Measurements from ENCODE around the gene MSRB3. TPM values are rescaled to one million over a fixed set of nuclear protein-coding genes. Genes with fewer than 3 reads are reported as not detected.

The MSRB3 gene
- polyA plus RNA-seq, 1 donor (not counting 4 experiments of a cell fraction or from before 2014, with no cell fraction given), result 12.3 TPM

GRCh38 chr12:65259501-65259900 is 19.0 kb upstream of the MSRB3 start:
- Histone ChIP-seq H3K9me3 (ENCODE audit: control insufficient read depth, low read depth, low read length) (no peaks in the 10 kb centered on the region), H2AFZ (ENCODE audit: control insufficient read depth, low read length) (no peak overlapping the region), H3K4me3 (ENCODE audit: control insufficient read depth in 2 of 3, extremely low read depth in 1 of 3, insufficient read depth in 2 of 3, low read depth in 1 of 3, low read length in 3 of 3) (no peak overlapping the region), H3K27me3 (ENCODE audit: control insufficient read depth, extremely low read depth, insufficient read depth, low read length) (peaks cover under 1% of the 10 kb centered on the region), H3K27ac (ENCODE audit: control insufficient read depth, insufficient read depth, low read length) (no peak overlapping the region), H3K4me1 (ENCODE audit: control insufficient read depth, extremely low read depth, insufficient read depth, low read length) (no peaks in the 10 kb centered on the region), H3K4me2 (ENCODE audit: control insufficient read depth, extremely low read depth, insufficient read depth, low read depth, low read length) (no peak overlapping the region), H3K9ac (ENCODE audit: control insufficient read depth, extremely low read depth, insufficient read depth, low read length) (no peak overlapping the region), H3K9me1 (ENCODE audit: control insufficient read depth, extremely low read depth, insufficient read depth, low read length) (no peaks in the 10 kb centered on the region), H4K20me1 (ENCODE audit: control insufficient read depth, extremely low read depth, insufficient read depth, low read length) (no peaks in the 10 kb centered on the region), H3K36me3 (ENCODE audit: control insufficient read depth in 2 of 2, extremely low read depth in 1 of 2, insufficient read depth in 2 of 2, low read length in 2 of 2) (no peaks in the 10 kb centered on the region), H3K79me2 (ENCODE audit: control insufficient read depth, insufficient read depth, low read length) (no peaks in the 10 kb centered on the region)
- FAIRE-seq (no peak), DNase-seq (ENCODE audit: low read depth, low spot score) (no peak)
- TF ChIP-seq EZH2 (IDR thresholded peaks at IDR 0.05; ENCODE audit: low read length) (no peak), CTCF (optimal IDR thresholded peaks at IDR 0.05 in 1 of 3, IDR thresholded peaks at IDR 0.05 in 1 of 3, conservative IDR thresholded peaks at IDR 0.05 in 1 of 3; ENCODE audit: extremely low read depth in 1 of 3, insufficient read depth in 2 of 3, low read length in 3 of 3) (no peak)
- dilution Hi-C loops (cut with MboI; ENCODE audit: extremely low pct_ligation_motif_present, low sequenced_read_pairs), result no loop called here

- no peak overlapping the region for H3K9ac ChIP-seq (ENCODE audit: control insufficient read depth, extremely low read depth, insufficient read depth, low read length)
- H2AFZ ChIP-seq (ENCODE audit: control insufficient read depth, low read length), result no peak overlapping the region
- TF ChIP-seq CTCF (optimal IDR thresholded peaks at IDR 0.05 in 1 of 3, IDR thresholded peaks at IDR 0.05 in 1 of 3, conservative IDR thresholded peaks at IDR 0.05 in 1 of 3; ENCODE audit: extremely low read depth in 1 of 3, insufficient read depth in 2 of 3, low read length in 3 of 3), result no peak
- no peak for TF ChIP-seq EZH2 (IDR thresholded peaks at IDR 0.05; ENCODE audit: low read length)
- no peaks in the 10 kb centered on the region for H3K36me3 ChIP-seq (ENCODE audit: control insufficient read depth in 2 of 2, extremely low read depth in 1 of 2, insufficient read depth in 2 of 2, low read length in 2 of 2)
- no peaks in the 10 kb centered on the region for H3K79me2 ChIP-seq (ENCODE audit: control insufficient read depth, insufficient read depth, low read length)
- H3K4me3 ChIP-seq (ENCODE audit: control insufficient read depth in 2 of 3, extremely low read depth in 1 of 3, insufficient read depth in 2 of 3, low read depth in 1 of 3, low read length in 3 of 3), result no peak overlapping the region
- peaks cover 6% of the 10 kb centered on the region for H3K27me3 ChIP-seq (ENCODE audit: control insufficient read depth, extremely low read depth, insufficient read depth, low read length)
- H3K4me1 ChIP-seq (ENCODE audit: control insufficient read depth, extremely low read depth, insufficient read depth, low read length), result no peaks in the 10 kb centered on the region
- no peak overlapping the region for H3K27ac ChIP-seq (ENCODE audit: control insufficient read depth, insufficient read depth, low read length)
- H3K9me1 ChIP-seq (ENCODE audit: control insufficient read depth, extremely low read depth, insufficient read depth, low read length), result no peaks in the 10 kb centered on the region
- dilution Hi-C loops (cut with MboI; ENCODE audit: extremely low pct_ligation_motif_present, low sequenced_read_pairs), result no loop called here
- FAIRE-seq (no peak), DNase-seq (ENCODE audit: low read depth, low spot score) (no peak)
- H3K9me3 ChIP-seq (ENCODE audit: control insufficient read depth, low read depth, low read length), result no peaks in the 10 kb centered on the region
- no peaks in the 10 kb centered on the region for H4K20me1 ChIP-seq (ENCODE audit: control insufficient read depth, extremely low read depth, insufficient read depth, low read length)
- H3K4me2 ChIP-seq (ENCODE audit: control insufficient read depth, extremely low read depth, insufficient read depth, low read depth, low read length), result no peak overlapping the region
Observed at GRCh38 chr12:65263777-65264176, 14.7 kb upstream of the MSRB3 start.
